Hepatocyte (in vitro differentiated cells): ENCODE measurements around the gene EPS8L3. TPM values are rescaled to one million over a fixed set of nuclear protein-coding genes. Genes with fewer than 3 reads are reported as not detected.

Source experiments
- DNase-seq: peaks from one replicate; pipeline ENCODE4 v3.0.0-alpha.2; 2016; ENCODE audit warnings: low spot score
- H2AFZ ChIP-seq: fragments of 200-600 bp; sonication (generic); 2 replicates; pipeline ENCODE4 v1.6.0; 2016; ENCODE audit warnings: antibody characterized with exemption, mild to moderate bottlenecking
- H3K27ac ChIP-seq: fragments of 200-600 bp; sonication (generic); 2 replicates; pipeline ENCODE4 v1.5.1; 2016; ENCODE audit warnings: mild to moderate bottlenecking
- H3K27me3 ChIP-seq: fragments of 200-600 bp; sonication (generic); 2 replicates; pipeline ENCODE4 v1.6.1; 2016
- H3K36me3 ChIP-seq: fragments of 200-600 bp; sonication (generic); replicated peaks from 2 replicates; pipeline ENCODE4 v1.5.1; 2016; ENCODE audit warnings: low read depth; ENCODE audit not compliant: insufficient read depth
- H3K4me1 ChIP-seq: fragments of 200-600 bp; sonication (generic); 2 replicates; pipeline ENCODE4 v1.5.1; 2016; ENCODE audit warnings: mild to moderate bottlenecking, moderate library complexity; ENCODE audit not compliant: insufficient read depth
- H3K4me2 ChIP-seq: fragments of 200-600 bp; sonication (generic); 2 replicates; pipeline ENCODE4 v1.6.0; 2016
- H3K4me3 ChIP-seq: fragments of 200-600 bp; sonication (generic); 2 replicates; pipeline ENCODE4 v1.5.1; 2016; ENCODE audit warnings: mild to moderate bottlenecking
- H3K79me2 ChIP-seq: fragments of 200-600 bp; sonication (generic); 2 replicates; pipeline ENCODE4 v1.6.0; 2017; ENCODE audit warnings: mild to moderate bottlenecking
- H3K9me2 ChIP-seq: fragments of 200-600 bp; sonication (generic); replicated peaks from 2 replicates; pipeline ENCODE4 v1.6.0; 2017; ENCODE audit warnings: mild to moderate bottlenecking; ENCODE audit not compliant: insufficient read depth
- H3K9me3 ChIP-seq: fragments of 200-600 bp; sonication (generic); 2 replicates; pipeline ENCODE4 v1.5.1; 2016; ENCODE audit warnings: low read depth, mild to moderate bottlenecking
- H4K20me1 ChIP-seq: fragments of 200-600 bp; sonication (generic); 2 replicates; pipeline ENCODE4 v1.6.0; 2016; ENCODE audit warnings: mild to moderate bottlenecking; ENCODE audit not compliant: insufficient read depth, poor library complexity, severe bottlenecking
- CTCF ChIP-seq: fragments of 200-600 bp; sonication (generic); IDR thresholded peaks from 2 replicates; pipeline ENCODE4 v1.5.1; 2016; ENCODE audit warnings: antibody characterized with exemption, mild to moderate bottlenecking; ENCODE audit not compliant: poor library complexity
- EZH2 ChIP-seq: fragments of 200-600 bp; sonication (generic); IDR thresholded peaks from 2 replicates; pipeline ENCODE4 v1.6.1; 2016; ENCODE audit warnings: antibody characterized with exemption, mild to moderate bottlenecking, borderline replicate concordance
- EZH2phosphoT487 ChIP-seq: fragments of 200-600 bp; sonication (generic); IDR thresholded peaks from one replicate; pipeline ENCODE4 v1.6.1; 2018; ENCODE audit warnings: antibody characterized with exemption, mild to moderate bottlenecking, low read depth, moderate library complexity; ENCODE audit not compliant: unreplicated experiment, severe bottlenecking
- WGBS: methylation state at CpG from one replicate; pipeline ENCODE4 v1.1.6; 2016; ENCODE audit warnings: low lambda C conversion rate; ENCODE audit errors: missing lambda C conversion rate; 5-methylcytosine and 5-hydroxymethylcytosine counted together
- polyA plus RNA-seq: library from polyadenylated mRNA; unstranded; fragments of >200 nt; fragmentation: Nextera tagmentation; extraction: Ambion mirVana; gene quantifications from 2 replicates; pipeline ENCODE4 v1.2.1, GENCODE V29; 2016
- total RNA-seq: library from RNA; depleted of rRNA; stranded (reverse); fragments of >200 nt; gene quantifications from 2 replicates; pipeline ENCODE4 v1.2.3, GENCODE V29; 2014

The EPS8L3 gene
- total and polyA plus RNA-seq, 2 experiments from 2014 or later: 48.1 to 97.3 TPM

- 85% methylated on average over 6 of the region's 6 CpGs for WGBS
Observed at GRCh38 chr1:109776206-109776835, 12.6 kb upstream of the EPS8L3 start.

GRCh38 chr1:109775398-109775797 is 11.7 kb upstream of the EPS8L3 start:
- Histone ChIP-seq H3K27me3 (no peaks in the 10 kb centered on the region), H2AFZ (no peak overlapping the region), H3K4me1 (no peaks in the 10 kb centered on the region), H3K27ac (no peak overlapping the region), H3K36me3 (no peaks in the 10 kb centered on the region), H3K4me2 (no peak overlapping the region), H3K9me3 (no peaks in the 10 kb centered on the region), H3K79me2 (no peaks in the 10 kb centered on the region), H3K9me2 (no peaks in the 10 kb centered on the region), H3K4me3 (no peak overlapping the region), H4K20me1 (no peaks in the 10 kb centered on the region)
- DNase-seq: no peak
- WGBS: 50% methylated on average over 1 of the region's 1 CpG
- no peak for TF ChIP-seq EZH2
- TF ChIP-seq EZH2phosphoT487: no peak
- TF ChIP-seq CTCF: no peak

More at GRCh38 chr1:109776206-109776835, 12.6 kb upstream of the EPS8L3 start:
- H3K27me3 ChIP-seq: no peaks in the 10 kb centered on the region
- H3K4me3 ChIP-seq: no peak overlapping the region
- TF ChIP-seq EZH2phosphoT487: no peak
- no peak for TF ChIP-seq CTCF
- no peak for TF ChIP-seq EZH2
- H3K27ac ChIP-seq: no peak overlapping the region
- no peak overlapping the region for H3K4me2 ChIP-seq
- no peaks in the 10 kb centered on the region for H3K9me2 ChIP-seq
- no peaks in the 10 kb centered on the region for H4K20me1 ChIP-seq
- no peaks in the 10 kb centered on the region for H3K9me3 ChIP-seq
- H3K4me1 ChIP-seq: no peaks in the 10 kb centered on the region
- no peak for DNase-seq
- H2AFZ ChIP-seq: no peak overlapping the region
- no peaks in the 10 kb centered on the region for H3K79me2 ChIP-seq
- no peaks in the 10 kb centered on the region for H3K36me3 ChIP-seq

- 59% methylated on average over 6 of the region's 6 CpGs for WGBS
- DNase-seq: no peak
Observed at GRCh38 chr1:109773900-109774485, 10.3 kb upstream of the EPS8L3 start.

More at GRCh38 chr1:109773900-109774485, 10.3 kb upstream of the EPS8L3 start:
- Histone ChIP-seq H3K27me3 (no peaks in the 10 kb centered on the region), H3K4me1 (no peaks in the 10 kb centered on the region), H2AFZ (no peak overlapping the region), H3K4me3 (no peak overlapping the region), H3K79me2 (no peaks in the 10 kb centered on the region), H3K9me2 (no peaks in the 10 kb centered on the region), H3K4me2 (no peak overlapping the region), H3K27ac (no peak overlapping the region), H3K9me3 (no peaks in the 10 kb centered on the region), H3K36me3 (no peaks in the 10 kb centered on the region), H4K20me1 (no peaks in the 10 kb centered on the region)
- TF ChIP-seq CTCF (no peak), EZH2phosphoT487 (no peak), EZH2 (no peak)
